ENCODE measurements around the gene CALN1.
"Not testable (repeated sequence)": the region's sequence is repeated elsewhere in the genome, so short reads cannot be mapped to it uniquely, and the experiment has no call there.

Gene CALN1

DNA sequence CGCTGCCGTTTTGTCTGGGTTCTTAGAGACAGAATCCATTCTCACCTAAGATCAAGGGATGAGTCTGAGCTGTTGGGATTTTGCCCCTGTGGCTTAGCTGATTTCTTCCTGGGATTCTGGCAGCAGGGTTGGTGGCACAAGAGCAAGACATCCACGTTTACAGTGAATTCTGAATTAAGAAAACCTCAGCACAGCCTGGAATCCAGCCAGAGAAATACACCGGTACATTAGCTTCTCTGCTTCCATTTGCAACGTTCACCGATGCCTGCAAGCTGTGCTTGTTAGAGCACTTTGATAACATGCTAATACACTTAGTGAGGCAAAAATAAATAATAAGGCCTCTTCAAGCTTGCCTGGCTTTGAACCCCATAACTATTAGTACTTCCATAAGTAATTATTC is 569.8 kb downstream of the CALN1 start:
- DNase-seq (ENCODE audit: insufficient read length) = no peak
- FAIRE-seq = no peak
- TF ChIP-seq POLR2A (IDR thresholded peaks at IDR 0.05; ENCODE audit: low read depth, low read length) = no peak

DNA sequence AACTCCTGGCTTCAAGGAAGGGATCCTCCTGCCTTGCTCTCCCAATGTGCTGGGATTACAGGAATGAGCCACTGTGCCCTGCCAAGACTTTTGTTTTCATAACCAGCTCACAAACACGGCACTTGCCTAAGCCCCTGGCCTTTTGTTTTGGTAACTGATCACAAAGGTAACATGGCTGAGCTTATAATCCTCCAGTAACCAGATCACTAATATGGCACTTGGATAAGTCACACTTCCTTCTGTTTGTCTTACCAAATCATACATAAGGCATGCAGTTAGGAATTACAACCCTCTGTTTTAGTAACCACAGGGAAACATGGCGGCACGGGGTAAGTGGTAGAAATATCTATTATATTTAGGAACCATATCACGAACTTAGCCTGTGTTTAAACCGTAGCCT is 577.1 kb downstream of the CALN1 start:
- no peak for FAIRE-seq
- DNase-seq (ENCODE audit: insufficient read length) = no peak
- TF ChIP-seq POLR2A (IDR thresholded peaks at IDR 0.05; ENCODE audit: low read depth, low read length) (no peak), POLR2AphosphoS5 (IDR thresholded peaks at IDR 0.05; ENCODE audit: low read depth, low read length) (no peak), TAF1 (IDR thresholded peaks at IDR 0.05; ENCODE audit: borderline replicate concordance, low read depth, low read length) (no peak)

- DNase-seq (ENCODE audit: insufficient read length) (no peak), FAIRE-seq (no peak)
- TF ChIP-seq POLR2A (IDR thresholded peaks at IDR 0.05; ENCODE audit: low read depth, low read length) (no peak), POLR2AphosphoS5 (IDR thresholded peaks at IDR 0.05; ENCODE audit: low read depth, low read length) (no peak), TAF1 (IDR thresholded peaks at IDR 0.05; ENCODE audit: borderline replicate concordance, low read depth, low read length) (no peak)
Observed at GRCh38 chr7:71829515-71829914, 582.6 kb downstream of the CALN1 start.

DNA sequence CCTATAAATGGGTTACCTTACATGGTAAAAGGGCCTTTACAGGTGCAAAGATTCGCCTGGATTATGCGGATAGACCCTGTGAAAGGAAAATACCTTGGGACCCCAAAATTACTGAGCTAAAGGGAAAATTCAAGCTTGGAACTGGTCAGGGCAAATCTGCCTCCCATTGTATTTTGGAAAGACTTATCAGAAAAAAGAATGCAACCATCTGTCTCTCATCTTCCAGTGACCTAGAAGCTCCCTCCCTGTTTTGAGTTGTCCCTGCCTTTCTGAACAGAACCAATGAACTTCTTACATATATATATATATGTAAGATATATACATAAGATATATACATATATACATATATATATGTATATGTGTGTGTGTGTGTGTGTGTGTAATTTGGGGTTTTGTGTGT is 583.8 kb downstream of the CALN1 start:
- FAIRE-seq = no peak
- TF ChIP-seq POLR2A (IDR thresholded peaks at IDR 0.05; ENCODE audit: low read depth, low read length) (no peak), TAF1 (IDR thresholded peaks at IDR 0.05; ENCODE audit: borderline replicate concordance, low read depth, low read length) (no peak), POLR2AphosphoS5 (IDR thresholded peaks at IDR 0.05; ENCODE audit: low read depth, low read length) (no peak)
- DNase-seq (ENCODE audit: insufficient read length) = no peak

- TF ChIP-seq POLR2A (IDR thresholded peaks at IDR 0.05; ENCODE audit: low read depth, low read length) = no peak
- no peak for TF ChIP-seq TAF1 (IDR thresholded peaks at IDR 0.05; ENCODE audit: borderline replicate concordance, low read depth, low read length)
- no peak for TF ChIP-seq POLR2AphosphoS5 (IDR thresholded peaks at IDR 0.05; ENCODE audit: low read depth, low read length)
- FAIRE-seq (no peak), DNase-seq (ENCODE audit: insufficient read length) (no peak)
Observed at GRCh38 chr7:71826141-71826540, 586.0 kb downstream of the CALN1 start.

- DNase-seq (ENCODE audit: insufficient read length) (no peak), FAIRE-seq (no peak)
- TF ChIP-seq POLR2A (IDR thresholded peaks at IDR 0.05; ENCODE audit: low read depth, low read length) (no peak), TAF1 (IDR thresholded peaks at IDR 0.05; ENCODE audit: borderline replicate concordance, low read depth, low read length) (no peak), POLR2AphosphoS5 (IDR thresholded peaks at IDR 0.05; ENCODE audit: low read depth, low read length) (no peak)
Observed at GRCh38 chr7:71824006-71824760, 588.0 kb downstream of the CALN1 start.

DNA sequence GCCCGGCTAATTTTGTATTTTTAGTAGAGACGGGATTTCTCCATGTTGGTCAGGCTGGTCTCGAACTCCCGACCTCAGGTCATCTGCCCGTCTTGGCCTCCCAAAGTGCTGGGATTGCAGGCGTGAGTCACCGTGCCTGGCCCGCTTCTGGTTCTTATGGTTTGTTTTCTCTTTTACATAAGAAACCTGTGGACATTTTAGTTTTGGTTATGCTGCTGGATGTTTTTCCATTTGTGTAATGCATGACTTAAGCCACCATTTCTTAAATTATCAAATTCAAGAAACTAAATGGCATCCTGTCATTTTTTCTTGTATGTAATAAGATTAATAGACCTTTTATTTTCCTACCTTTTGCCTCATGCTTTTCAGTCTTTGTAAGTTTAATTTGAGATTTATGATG is 589.7 kb downstream of the CALN1 start:
- DNase-seq (ENCODE audit: insufficient read length); FAIRE-seq: not testable (repeated sequence)

DNA sequence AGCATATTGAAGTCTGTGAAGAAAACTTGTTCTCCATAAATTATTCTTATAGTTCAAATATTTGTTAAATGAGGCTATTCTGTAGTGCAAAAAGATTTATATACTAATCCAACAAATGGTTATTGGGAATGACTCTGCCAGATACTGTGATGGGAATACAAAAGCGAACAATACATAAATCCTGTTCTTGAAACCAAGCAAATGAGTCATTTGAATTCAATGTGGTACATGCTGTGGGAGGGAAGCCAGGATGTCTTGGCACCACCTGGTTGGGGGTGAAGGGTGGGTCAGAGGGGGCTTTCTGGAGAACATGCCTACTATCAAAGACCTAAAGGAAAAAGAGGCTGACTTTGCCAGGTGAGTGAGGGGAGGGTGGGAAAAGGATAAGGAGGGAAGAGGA is 594.2 kb downstream of the CALN1 start:
- TF ChIP-seq POLR2A (IDR thresholded peaks at IDR 0.05; ENCODE audit: low read depth, low read length) = no peak
- no peak for TF ChIP-seq POLR2AphosphoS5 (IDR thresholded peaks at IDR 0.05; ENCODE audit: low read depth, low read length)
- TF ChIP-seq TAF1 (IDR thresholded peaks at IDR 0.05; ENCODE audit: borderline replicate concordance, low read depth, low read length) = no peak
- FAIRE-seq = no peak

DNA sequence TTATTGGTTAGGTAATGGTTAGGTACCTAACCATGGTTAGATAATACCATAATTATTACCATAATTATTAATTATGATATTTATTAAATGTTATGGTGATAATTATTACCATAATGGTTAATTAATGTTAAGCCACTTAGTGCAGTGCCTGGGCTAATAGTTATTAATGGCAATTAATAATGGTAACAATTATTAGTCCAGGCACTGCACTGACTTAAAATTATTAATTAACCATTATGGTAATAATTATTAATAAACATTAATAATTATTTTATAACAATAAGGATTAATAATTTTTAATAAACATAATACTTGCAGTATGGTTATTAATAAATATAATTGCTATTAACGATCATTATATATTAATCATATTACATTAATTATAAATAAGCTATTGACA is 604.0 kb downstream of the CALN1 start:
- DNase-seq (ENCODE audit: insufficient read length) (no peak), FAIRE-seq (no peak)
- TF ChIP-seq POLR2A (IDR thresholded peaks at IDR 0.05; ENCODE audit: low read depth, low read length) (no peak), TAF1 (IDR thresholded peaks at IDR 0.05; ENCODE audit: borderline replicate concordance, low read depth, low read length) (no peak), POLR2AphosphoS5 (IDR thresholded peaks at IDR 0.05; ENCODE audit: low read depth, low read length) (no peak)

More for the DNA sequence above, 594.2 kb downstream of the CALN1 start:
- DNase-seq (ENCODE audit: insufficient read length) = no peak

- TF ChIP-seq POLR2A (IDR thresholded peaks at IDR 0.05; ENCODE audit: low read depth, low read length) = no peak
- TF ChIP-seq TAF1 (IDR thresholded peaks at IDR 0.05; ENCODE audit: borderline replicate concordance, low read depth, low read length) = no peak
- no peak for TF ChIP-seq POLR2AphosphoS5 (IDR thresholded peaks at IDR 0.05; ENCODE audit: low read depth, low read length)
- no peak for FAIRE-seq
- no peak for DNase-seq (ENCODE audit: insufficient read length)
Observed at GRCh38 chr7:71804256-71804655, 607.9 kb downstream of the CALN1 start.

DNA sequence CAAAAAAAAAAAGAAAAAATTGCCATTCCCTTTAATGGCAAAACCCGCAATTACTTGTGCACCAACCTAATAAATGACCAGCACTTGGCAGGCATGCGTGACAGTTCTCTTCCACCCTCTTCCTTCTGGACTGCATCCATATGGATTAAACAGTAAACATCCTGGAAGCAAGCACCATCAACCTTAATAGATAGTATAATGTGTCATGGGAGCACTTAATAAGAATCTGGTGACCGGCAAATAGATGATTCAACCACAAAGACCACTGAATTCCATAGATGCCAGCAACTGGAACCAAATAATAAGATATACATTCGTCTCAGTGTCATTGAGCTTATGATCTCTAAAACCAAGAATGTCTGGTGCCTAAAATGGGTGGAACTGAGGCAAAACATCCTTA is 610.2 kb downstream of the CALN1 start:
- TF ChIP-seq TAF1 (IDR thresholded peaks at IDR 0.05; ENCODE audit: borderline replicate concordance, low read depth, low read length) = no peak
- no peak for TF ChIP-seq POLR2AphosphoS5 (IDR thresholded peaks at IDR 0.05; ENCODE audit: low read depth, low read length)
- TF ChIP-seq POLR2A (IDR thresholded peaks at IDR 0.05; ENCODE audit: low read depth, low read length) = no peak
- FAIRE-seq (no peak), DNase-seq (ENCODE audit: insufficient read length) (no peak)

DNA sequence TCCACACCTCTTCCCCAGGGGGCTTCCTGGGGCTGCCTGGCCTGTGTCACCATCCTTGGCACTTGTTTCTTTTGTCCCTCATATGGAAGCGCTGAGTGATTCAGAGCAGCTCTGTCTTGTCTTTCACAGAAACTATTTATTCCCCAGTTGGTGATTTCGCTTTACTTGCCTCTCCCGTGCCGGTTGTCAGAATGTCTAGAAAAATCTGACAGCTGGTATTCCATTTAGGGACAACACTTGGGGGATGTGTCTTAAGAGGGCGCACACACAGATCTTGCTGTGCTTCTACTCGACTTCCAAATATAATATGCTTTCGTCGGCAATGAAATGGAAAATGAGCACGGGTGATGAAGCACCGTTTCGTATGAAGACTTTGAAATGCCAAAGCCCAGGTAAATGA is 611.8 kb downstream of the CALN1 start:
- no peak for DNase-seq (ENCODE audit: insufficient read length)

DNA sequence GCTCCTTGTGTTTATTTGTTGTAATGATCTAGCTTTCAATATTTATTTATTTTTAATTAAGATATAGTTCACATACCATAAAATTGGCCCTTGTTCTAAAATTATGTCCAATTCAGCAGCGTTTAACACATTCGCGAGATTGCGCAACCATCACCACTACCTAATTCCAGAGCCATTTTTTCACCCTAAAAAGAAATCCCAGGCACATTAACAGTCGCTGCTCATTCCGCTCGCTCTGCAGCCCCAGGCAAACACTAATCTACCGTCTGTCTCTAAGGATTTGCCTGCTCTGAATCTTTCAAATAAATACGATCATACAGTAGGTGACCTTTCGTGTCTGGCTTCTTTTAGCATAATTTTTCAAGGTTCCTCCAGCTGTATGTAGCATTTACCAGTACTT is 616.7 kb downstream of the CALN1 start:
- FAIRE-seq (no peak), DNase-seq (ENCODE audit: insufficient read length) (no peak)
- TF ChIP-seq TAF1 (IDR thresholded peaks at IDR 0.05; ENCODE audit: borderline replicate concordance, low read depth, low read length) = no peak
- TF ChIP-seq POLR2AphosphoS5 (IDR thresholded peaks at IDR 0.05; ENCODE audit: low read depth, low read length) = no peak
- TF ChIP-seq POLR2A (IDR thresholded peaks at IDR 0.05; ENCODE audit: low read depth, low read length) = no peak

More for the DNA sequence above, 611.8 kb downstream of the CALN1 start:
- FAIRE-seq = no peak
- TF ChIP-seq TAF1 (IDR thresholded peaks at IDR 0.05; ENCODE audit: borderline replicate concordance, low read depth, low read length) = no peak
- TF ChIP-seq POLR2AphosphoS5 (IDR thresholded peaks at IDR 0.05; ENCODE audit: low read depth, low read length) = no peak
- TF ChIP-seq POLR2A (IDR thresholded peaks at IDR 0.05; ENCODE audit: low read depth, low read length) = no peak
